ENCODE data around the gene CES3.

CES3 gene

GRCh38 chr16:66961065-66961744, at the start of gene CES3:
Gene CES3, plus strand, starts transcription at chr16:66961266. Its CDS starts 42 bp downstream, at chr16:66961308.
- ChIA-PET CTCF (interaction anchor here (0.5 to 1.4 kb wide), 14 partner anchors 9 to 456 kb away, joined by 3 to 6 read pairs (median 3); partner anchors contain the start of gene TMEM208), POLR2A (interaction anchor here (0.7 to 1.5 kb wide), 12 partner anchors 11 to 276 kb away, joined by 3 to 10 read pairs (median 3); partner anchors contain the start of gene NOL3)
- DNase-seq (ENCODE audit: extremely low spot score), result peak; percentile 89
- TF ChIP-seq NFRKB (IDR thresholded peaks at IDR 0.05), result no peak
- no peak for TF ChIP-seq CTBP1 (IDR thresholded peaks at IDR 0.05; ENCODE audit: borderline replicate concordance)
- TF ChIP-seq SUZ12 (IDR thresholded peaks at IDR 0.05), result no peak
- no peak for TF ChIP-seq SP1 (IDR thresholded peaks at IDR 0.05)
- TF ChIP-seq TARDBP (IDR thresholded peaks at IDR 0.05), result no peak
- no peak for TF ChIP-seq FOXA1 (IDR thresholded peaks at IDR 0.05)
- no peak for TF ChIP-seq ZNF384 (IDR thresholded peaks at IDR 0.05)
- TF ChIP-seq PKNOX1 (IDR thresholded peaks at IDR 0.05), result peak; percentile 74
- no peak for TF ChIP-seq L3MBTL2 (conservative IDR thresholded peaks at IDR 0.05)

GRCh38 chr16:66911801-66912200, 49.3 kb upstream of the CES3 start:
- DNase-seq (ENCODE audit: extremely low spot score), result no peak
- no peak for TF ChIP-seq FOXK2 (IDR thresholded peaks at IDR 0.05)
- no peak for TF ChIP-seq TARDBP (IDR thresholded peaks at IDR 0.05)
- TF ChIP-seq FOXM1 (IDR thresholded peaks at IDR 0.05; ENCODE audit: borderline replicate concordance), result no peak
- no peak for TF ChIP-seq ZNF384 (IDR thresholded peaks at IDR 0.05)
- no peak for TF ChIP-seq HDGF (IDR thresholded peaks at IDR 0.05; ENCODE audit: borderline replicate concordance)
- no peak for TF ChIP-seq LEF1 (IDR thresholded peaks at IDR 0.05; ENCODE audit: borderline replicate concordance)
- no peak for TF ChIP-seq SP1 (IDR thresholded peaks at IDR 0.05)
- no peak for TF ChIP-seq CTBP1 (IDR thresholded peaks at IDR 0.05; ENCODE audit: borderline replicate concordance)
- ChIA-PET POLR2A (no interaction called here), CTCF (no interaction called here)

- TF ChIP-seq CTBP1 (IDR thresholded peaks at IDR 0.05; ENCODE audit: borderline replicate concordance) (no peak), L3MBTL2 (conservative IDR thresholded peaks at IDR 0.05) (no peak), TARDBP (IDR thresholded peaks at IDR 0.05) (no peak), HDGF (IDR thresholded peaks at IDR 0.05; ENCODE audit: borderline replicate concordance) (no peak), PKNOX1 (IDR thresholded peaks at IDR 0.05) (no peak), ARNT (IDR thresholded peaks at IDR 0.05) (no peak), FOXA1 (IDR thresholded peaks at IDR 0.05) (no peak), BHLHE40 (IDR thresholded peaks at IDR 0.05; ENCODE audit: borderline replicate concordance) (no peak), FOXK2 (IDR thresholded peaks at IDR 0.05) (no peak), FOXM1 (IDR thresholded peaks at IDR 0.05; ENCODE audit: borderline replicate concordance) (no peak), ZNF384 (IDR thresholded peaks at IDR 0.05) (no peak), NFRKB (IDR thresholded peaks at IDR 0.05) (no peak), LEF1 (IDR thresholded peaks at IDR 0.05; ENCODE audit: borderline replicate concordance) (no peak), SUZ12 (IDR thresholded peaks at IDR 0.05) (no peak), ELF4 (IDR thresholded peaks at IDR 0.05) (no peak), SP1 (IDR thresholded peaks at IDR 0.05) (no peak)
- CTCF ChIA-PET, result no interaction called here
- no peak for DNase-seq (ENCODE audit: extremely low spot score)
- POLR2A ChIA-PET, result no interaction called here
Observed at GRCh38 chr16:66913081-66913480, 48.0 kb upstream of the CES3 start.

- ChIA-PET CTCF (no interaction called here), POLR2A (no interaction called here)
- no peak for TF ChIP-seq TARDBP (IDR thresholded peaks at IDR 0.05)
- no peak for TF ChIP-seq ARNT (IDR thresholded peaks at IDR 0.05)
- TF ChIP-seq FOXM1 (IDR thresholded peaks at IDR 0.05; ENCODE audit: borderline replicate concordance), result no peak
- no peak for TF ChIP-seq FOXK2 (IDR thresholded peaks at IDR 0.05)
- TF ChIP-seq NFRKB (IDR thresholded peaks at IDR 0.05), result no peak
- TF ChIP-seq SUZ12 (IDR thresholded peaks at IDR 0.05), result no peak
- no peak for TF ChIP-seq ZNF384 (IDR thresholded peaks at IDR 0.05)
- TF ChIP-seq BHLHE40 (IDR thresholded peaks at IDR 0.05; ENCODE audit: borderline replicate concordance), result no peak
- TF ChIP-seq HDGF (IDR thresholded peaks at IDR 0.05; ENCODE audit: borderline replicate concordance), result no peak
- TF ChIP-seq FOXA1 (IDR thresholded peaks at IDR 0.05), result no peak
- TF ChIP-seq PKNOX1 (IDR thresholded peaks at IDR 0.05), result no peak
- TF ChIP-seq L3MBTL2 (conservative IDR thresholded peaks at IDR 0.05), result no peak
- no peak for TF ChIP-seq CTBP1 (IDR thresholded peaks at IDR 0.05; ENCODE audit: borderline replicate concordance)
- DNase-seq (ENCODE audit: extremely low spot score), result no peak
Observed at GRCh38 chr16:66913711-66914110, 47.4 kb upstream of the CES3 start.

- ChIA-PET POLR2A (no interaction called here), CTCF (interaction anchor here (1.0 kb wide), 1 partner anchor 256 kb away, joined by 3 read pairs; the partner anchor contains the start of gene NOL3)
- DNase-seq (ENCODE audit: extremely low spot score), result no peak
- no peak for TF ChIP-seq SUZ12 (IDR thresholded peaks at IDR 0.05)
- TF ChIP-seq TARDBP (IDR thresholded peaks at IDR 0.05), result no peak
- TF ChIP-seq ZNF384 (IDR thresholded peaks at IDR 0.05), result no peak
- TF ChIP-seq HDGF (IDR thresholded peaks at IDR 0.05; ENCODE audit: borderline replicate concordance), result no peak
- no peak for TF ChIP-seq ELF4 (IDR thresholded peaks at IDR 0.05)
- no peak for TF ChIP-seq PKNOX1 (IDR thresholded peaks at IDR 0.05)
- TF ChIP-seq L3MBTL2 (conservative IDR thresholded peaks at IDR 0.05), result no peak
- no peak for TF ChIP-seq LEF1 (IDR thresholded peaks at IDR 0.05; ENCODE audit: borderline replicate concordance)
- TF ChIP-seq NFRKB (IDR thresholded peaks at IDR 0.05), result no peak
- TF ChIP-seq CTBP1 (IDR thresholded peaks at IDR 0.05; ENCODE audit: borderline replicate concordance), result no peak
- TF ChIP-seq FOXA1 (IDR thresholded peaks at IDR 0.05), result no peak
Observed at GRCh38 chr16:66914541-66914940, 46.5 kb upstream of the CES3 start.
